Trophoblast cell (in vitro differentiated cells and primary cell): ENCODE results near the gene ZNF397.
A peak's percentile ranks its signal among the peaks of the same experiment; 100 is the strongest.

Experiments used
- DNase-seq, 2 donors: peaks; one replicate each; pipeline ENCODE4 v3.0.0-alpha.2; 2016
- H2AFZ ChIP-seq: 2 replicates; pipeline ENCODE4 v1.6.1; 2013; ENCODE audit warnings: low read length, moderate library complexity, mild to moderate bottlenecking; ENCODE audit not compliant: insufficient read depth, poor library complexity
- H2AK5ac ChIP-seq: 2 replicates; pipeline ENCODE4 v1.6.1; 2013; ENCODE audit warnings: mild to moderate bottlenecking, low read length
- H2BK120ac ChIP-seq: 2 replicates; pipeline ENCODE4 v1.6.1; 2013; ENCODE audit warnings: low read length, mild to moderate bottlenecking, moderate library complexity; ENCODE audit not compliant: insufficient read depth, poor library complexity
- H2BK12ac ChIP-seq: 2 replicates; pipeline ENCODE4 v1.6.1; 2013; ENCODE audit warnings: mild to moderate bottlenecking, low read length, moderate library complexity
- H2BK5ac ChIP-seq: 2 replicates; pipeline ENCODE4 v1.6.1; 2013; ENCODE audit warnings: low read length, low read depth, moderate library complexity, mild to moderate bottlenecking; ENCODE audit not compliant: poor library complexity
- H3K14ac ChIP-seq: 2 replicates; pipeline ENCODE4 v1.6.1; 2013; ENCODE audit warnings: mild to moderate bottlenecking, low read length
- H3K18ac ChIP-seq: 2 replicates; pipeline ENCODE4 v1.6.1; 2013; ENCODE audit warnings: mild to moderate bottlenecking, low read length
- H3K23ac ChIP-seq: 2 replicates; pipeline ENCODE4 v1.6.1; 2013; ENCODE audit warnings: low read length
- H3K27ac ChIP-seq: 2 replicates; pipeline ENCODE4 v1.5.1; 2013; ENCODE audit warnings: low read depth, mild to moderate bottlenecking, inconsistent platforms, low read length, moderate library complexity
- H3K27me3 ChIP-seq: 2 replicates; pipeline ENCODE4 v1.6.1; 2013; ENCODE audit warnings: inconsistent platforms, mild to moderate bottlenecking, low read length, moderate library complexity; ENCODE audit not compliant: insufficient read depth
- H3K36me3 ChIP-seq, 2 experiments: 1 replicate in 1 of 2; 2 replicates in 1 of 2; pipeline ENCODE4 v1.6.1; 2013; ENCODE audit warnings: low read length in 2 of 2, mild to moderate bottlenecking in 2 of 2, moderate library complexity in 1 of 2; ENCODE audit not compliant: insufficient read depth in 2 of 2, control insufficient read depth in 1 of 2
- H3K4ac ChIP-seq: 2 replicates; pipeline ENCODE4 v1.6.1; 2013; ENCODE audit warnings: low read depth, mild to moderate bottlenecking, low read length, moderate library complexity
- H3K4me1 ChIP-seq, 2 experiments: 1 replicate in 1 of 2; 2 replicates in 1 of 2; pipeline ENCODE4 v1.6.1; 2013; ENCODE audit warnings: low read length in 2 of 2, mild to moderate bottlenecking in 2 of 2, moderate library complexity in 1 of 2; ENCODE audit not compliant: insufficient read depth in 2 of 2, control insufficient read depth in 1 of 2
- H3K4me2 ChIP-seq: 2 replicates; pipeline ENCODE4 v1.6.1; 2013; ENCODE audit warnings: inconsistent platforms, mild to moderate bottlenecking, low read length, moderate library complexity
- H3K4me3 ChIP-seq: 2 replicates; pipeline ENCODE4 v1.5.1; 2013; ENCODE audit warnings: mild to moderate bottlenecking, low read depth, low read length, inconsistent platforms
- H3K79me1 ChIP-seq: one replicate; pipeline ENCODE4 v1.6.1; 2013; ENCODE audit warnings: low read length
- H3K79me2 ChIP-seq: 2 replicates; pipeline ENCODE4 v1.6.1; 2013; ENCODE audit warnings: low read length, mild to moderate bottlenecking; ENCODE audit not compliant: control insufficient read depth, insufficient read depth, poor library complexity
- H3K9ac ChIP-seq: 2 replicates; pipeline ENCODE4 v1.6.1; 2013; ENCODE audit warnings: mild to moderate bottlenecking, low read length
- H3K9me3 ChIP-seq: 2 replicates; pipeline ENCODE4 v1.6.1; 2013; ENCODE audit warnings: low read depth, mild to moderate bottlenecking, control low read depth, inconsistent platforms, low read length; ENCODE audit not compliant: insufficient read depth
- H4K12ac ChIP-seq: 2 replicates; pipeline ENCODE4 v1.6.1; 2013; ENCODE audit warnings: low read depth, mild to moderate bottlenecking, low read length, moderate library complexity
- H4K8ac ChIP-seq: 2 replicates; pipeline ENCODE4 v1.6.1; 2013; ENCODE audit warnings: low read depth, mild to moderate bottlenecking, low read length, moderate library complexity
- H4K91ac ChIP-seq: one replicate; pipeline ENCODE4 v1.6.1; 2013; ENCODE audit warnings: low read depth, mild to moderate bottlenecking, low read length, moderate library complexity
- WGBS: extraction: QIAGEN DNeasy Blood & Tissue Kit; methylation state at CpG from one replicate; pipeline ENCODE4 v1.1.7; 2013; ENCODE audit warnings: missing lambda C conversion rate; ENCODE audit not compliant: insufficient read length, insufficient coverage; ENCODE audit errors: extremely low coverage; 5-methylcytosine and 5-hydroxymethylcytosine counted together

Gene ZNF397

DNA sequence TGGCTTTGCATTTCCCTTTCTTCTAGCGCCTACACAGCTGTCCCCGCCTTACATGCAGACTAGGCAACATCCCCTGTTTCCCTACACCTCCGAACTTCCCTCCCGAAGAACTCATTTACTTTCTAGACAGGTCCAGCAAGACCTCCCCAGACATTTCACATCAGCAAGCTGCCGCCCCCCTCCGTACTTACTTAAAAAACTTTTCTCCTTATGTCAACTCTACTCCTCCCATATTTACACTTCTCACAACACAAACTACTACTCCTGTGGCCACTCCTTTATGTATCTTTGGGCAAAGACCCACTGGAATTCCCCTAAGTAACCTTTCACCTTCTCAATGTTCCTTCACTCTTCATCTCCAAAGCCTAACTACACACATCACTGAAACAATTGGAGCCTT is 20.4 kb upstream of the ZNF397 start:
- no CpG with 5 or more reads among the region's 6 CpGs for WGBS

DNA sequence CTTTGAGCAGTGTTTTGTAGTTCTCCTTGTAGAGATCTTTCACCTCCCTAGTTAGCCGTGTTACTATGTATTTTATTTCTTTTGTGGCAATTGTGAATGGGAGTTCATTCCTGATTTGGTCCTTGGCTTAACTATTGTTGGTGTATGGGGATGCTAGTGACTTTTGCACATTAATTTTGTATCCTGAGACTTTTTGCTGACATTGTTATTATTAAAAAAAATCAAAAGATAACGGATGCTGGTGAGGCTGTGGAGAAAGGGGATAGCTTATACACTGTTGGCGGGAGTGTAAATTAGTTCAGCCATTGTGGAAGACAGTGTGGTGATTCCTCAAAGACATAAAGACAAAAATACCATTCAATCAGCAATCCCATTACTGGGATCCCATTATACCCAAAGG is 17.0 kb upstream of the ZNF397 start:
- H4K91ac ChIP-seq: no peak overlapping the region
- no peak overlapping the region for H2AFZ ChIP-seq
- H3K4ac ChIP-seq: no peak overlapping the region
- no peak overlapping the region for H3K18ac ChIP-seq
- H3K9me3 ChIP-seq: no peaks in the 10 kb centered on the region
- H2BK120ac ChIP-seq: no peak overlapping the region
- no peak overlapping the region for H3K14ac ChIP-seq
- no peak overlapping the region for H4K8ac ChIP-seq
- H3K4me3 ChIP-seq: no peak overlapping the region
- H3K9ac ChIP-seq: no peak overlapping the region
- H3K36me3 ChIP-seq: no peaks in the 10 kb centered on the region
- H3K27ac ChIP-seq: no peak overlapping the region
- no peaks in the 10 kb centered on the region for H3K4me1 ChIP-seq
- H2AK5ac ChIP-seq: no peak overlapping the region
- no CpG with 5 or more reads among the region's 3 CpGs for WGBS
- no peak overlapping the region for H2BK12ac ChIP-seq
- no peaks in the 10 kb centered on the region for H3K79me1 ChIP-seq
- no peak overlapping the region for H3K4me2 ChIP-seq
- H3K23ac ChIP-seq: no peak overlapping the region
- no peak overlapping the region for H2BK5ac ChIP-seq
- no peak for DNase-seq
- no peaks in the 10 kb centered on the region for H3K27me3 ChIP-seq
- no peaks in the 10 kb centered on the region for H3K79me2 ChIP-seq
- no peak overlapping the region for H4K12ac ChIP-seq

More for the DNA sequence above, 20.4 kb upstream of the ZNF397 start:
- Histone ChIP-seq H4K8ac (no peak overlapping the region), H2BK120ac (no peak overlapping the region), H3K18ac (no peak overlapping the region), H2BK5ac (no peak overlapping the region), H3K9ac (no peak overlapping the region), H3K4me2 (no peak overlapping the region), H3K14ac (no peak overlapping the region), H4K12ac (no peak overlapping the region), H2AK5ac (no peak overlapping the region), H3K27me3 (no peaks in the 10 kb centered on the region), H3K79me2 (no peaks in the 10 kb centered on the region), H3K4ac (no peak overlapping the region), H3K9me3 (no peaks in the 10 kb centered on the region), H3K79me1 (no peaks in the 10 kb centered on the region), H3K4me1 (no peaks in the 10 kb centered on the region), H2AFZ (no peak overlapping the region), H3K23ac (no peak overlapping the region), H3K27ac (no peak overlapping the region), H2BK12ac (no peak overlapping the region), H4K91ac (no peak overlapping the region), H3K36me3 (no peaks in the 10 kb centered on the region), H3K4me3 (no peak overlapping the region)
- no peak for DNase-seq

DNA sequence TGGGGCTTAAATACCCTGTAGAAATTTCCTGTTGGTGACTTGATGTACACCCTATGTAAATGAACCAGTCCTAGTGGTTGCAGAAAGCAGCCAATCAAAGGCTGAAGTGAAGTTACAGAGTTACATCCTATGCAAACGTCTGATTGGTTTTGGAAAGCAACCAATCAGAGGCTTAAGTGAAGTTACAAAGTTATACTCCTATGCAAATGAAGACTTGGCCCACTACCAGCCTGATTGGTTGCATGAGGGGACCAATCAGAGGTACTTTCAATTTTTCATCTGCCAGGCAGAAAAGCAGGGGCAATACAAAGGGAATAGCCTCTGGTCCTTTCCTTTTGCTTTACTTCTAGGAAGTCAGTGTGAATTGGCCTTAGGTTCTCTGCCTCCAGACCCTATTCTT is 13.6 kb upstream of the ZNF397 start:
- no peak overlapping the region for H3K27ac ChIP-seq
- no peak overlapping the region for H4K12ac ChIP-seq
- H3K9ac ChIP-seq: no peak overlapping the region
- no peak overlapping the region for H4K91ac ChIP-seq
- H3K18ac ChIP-seq: no peak overlapping the region
- H3K23ac ChIP-seq: no peak overlapping the region
- no peaks in the 10 kb centered on the region for H3K9me3 ChIP-seq
- no peak overlapping the region for H4K8ac ChIP-seq
- no peaks in the 10 kb centered on the region for H3K36me3 ChIP-seq
- H3K4me2 ChIP-seq: no peak overlapping the region
- H2BK12ac ChIP-seq: no peak overlapping the region
- no peak overlapping the region for H3K4ac ChIP-seq
- H3K14ac ChIP-seq: no peak overlapping the region
- H3K79me2 ChIP-seq: no peaks in the 10 kb centered on the region
- no peak overlapping the region for H2BK120ac ChIP-seq
- no peak overlapping the region for H3K4me3 ChIP-seq
- H2BK5ac ChIP-seq: no peak overlapping the region
- no peaks in the 10 kb centered on the region for H3K4me1 ChIP-seq
- no peak for DNase-seq
- no peak overlapping the region for H2AFZ ChIP-seq
- H3K27me3 ChIP-seq: no peaks in the 10 kb centered on the region
- no peak overlapping the region for H2AK5ac ChIP-seq
- no peaks in the 10 kb centered on the region for H3K79me1 ChIP-seq
- WGBS: no CpG with 5 or more reads among the region's 1 CpG

- H3K23ac ChIP-seq: no peak overlapping the region
- no peak overlapping the region for H3K14ac ChIP-seq
- H3K36me3 ChIP-seq: no peaks in the 10 kb centered on the region
- H3K4me3 ChIP-seq: no peak overlapping the region
- H4K91ac ChIP-seq: no peak overlapping the region
- H2BK12ac ChIP-seq: no peak overlapping the region
- H3K79me1 ChIP-seq: no peaks in the 10 kb centered on the region
- WGBS: no CpG with 5 or more reads among the region's 6 CpGs
- no peaks in the 10 kb centered on the region for H3K9me3 ChIP-seq
- H2AK5ac ChIP-seq: no peak overlapping the region
- H3K4ac ChIP-seq: no peak overlapping the region
- no peak overlapping the region for H3K27ac ChIP-seq
- no peak overlapping the region for H4K8ac ChIP-seq
- H2AFZ ChIP-seq: no peak overlapping the region
- H2BK5ac ChIP-seq: no peak overlapping the region
- DNase-seq: peak; percentile 61 to 94
- no peak overlapping the region for H3K18ac ChIP-seq
- no peak overlapping the region for H4K12ac ChIP-seq
- H3K9ac ChIP-seq: no peak overlapping the region
- H3K27me3 ChIP-seq: no peaks in the 10 kb centered on the region
- no peak overlapping the region for H2BK120ac ChIP-seq
- H3K79me2 ChIP-seq: no peaks in the 10 kb centered on the region
- H3K4me1 ChIP-seq: no peaks in the 10 kb centered on the region
- H3K4me2 ChIP-seq: no peak overlapping the region
These were observed 9.8 kb upstream of the ZNF397 start for GRCh38 chr18:35231052-35231451.
